ENCODE measurements around the gene DUSP15.
"Not testable (repeated sequence)": the region's sequence is repeated elsewhere in the genome, so short reads cannot be mapped to it uniquely, and the experiment has no call there.

Gene DUSP15

GRCh38 chr20:31869942-31870725 is at the start of gene DUSP15, which contains the start of gene TTLL9:
Gene DUSP15, minus strand, starts transcription at chr20:31870527. Its CDS starts 190 bp downstream, at chr20:31870337.
Gene TTLL9, plus strand, starts transcription at chr20:31870634. Its CDS starts 493 bp downstream, at chr20:31871127.
- peak; percentile 68 for DNase-seq (ENCODE audit: low spot score)

- no peak for DNase-seq (ENCODE audit: low spot score)
Measured at GRCh38 chr20:31919410-31920155, 49.3 kb upstream of the DUSP15 start.

GRCh38 chr20:31918466-31919105 is 48.3 kb upstream of the DUSP15 start:
- DNase-seq (ENCODE audit: low spot score): no peak

- DNase-seq (ENCODE audit: low spot score): not testable (repeated sequence)
Measured at GRCh38 chr20:31917962-31918412, 47.7 kb upstream of the DUSP15 start.

- no peak for DNase-seq (ENCODE audit: low spot score)
Measured at GRCh38 chr20:31916708-31917107, 46.4 kb upstream of the DUSP15 start.

- DNase-seq (ENCODE audit: low spot score): no peak
Measured at GRCh38 chr20:31915491-31916280, 45.4 kb upstream of the DUSP15 start.

- no peak for DNase-seq (ENCODE audit: low spot score)
Measured at GRCh38 chr20:31914170-31914569, 43.8 kb upstream of the DUSP15 start.

GRCh38 chr20:31913431-31914157 is 43.3 kb upstream of the DUSP15 start:
- no peak for DNase-seq (ENCODE audit: low spot score)

GRCh38 chr20:31910071-31910803 is 39.9 kb upstream of the DUSP15 start:
- no peak for DNase-seq (ENCODE audit: low spot score)

- DNase-seq (ENCODE audit: low spot score): no peak
Measured at GRCh38 chr20:31909253-31910070, 39.1 kb upstream of the DUSP15 start.

- DNase-seq (ENCODE audit: low spot score): no peak
Measured at GRCh38 chr20:31908424-31908823, 38.1 kb upstream of the DUSP15 start.

GRCh38 chr20:31908016-31908415 is 37.7 kb upstream of the DUSP15 start:
- no peak for DNase-seq (ENCODE audit: low spot score)

- DNase-seq (ENCODE audit: low spot score): no peak
Measured at GRCh38 chr20:31907046-31907445, 36.7 kb upstream of the DUSP15 start.

- no peak for DNase-seq (ENCODE audit: low spot score)
Measured at GRCh38 chr20:31906001-31906400, 35.7 kb upstream of the DUSP15 start.

- DNase-seq (ENCODE audit: low spot score): no peak
Measured at GRCh38 chr20:31903627-31904386, 33.5 kb upstream of the DUSP15 start.

GRCh38 chr20:31901615-31902014 is 31.3 kb upstream of the DUSP15 start:
- no peak for DNase-seq (ENCODE audit: low spot score)

- DNase-seq (ENCODE audit: low spot score): no peak
Measured at GRCh38 chr20:31897541-31897940, 27.2 kb upstream of the DUSP15 start.

GRCh38 chr20:31896049-31896448 is 25.7 kb upstream of the DUSP15 start:
- DNase-seq (ENCODE audit: low spot score): no peak

Measured in Ammon's horn (tissue), 1 donor.